ENCODE results near the gene C10orf90. TPM values are rescaled to one million over a fixed set of nuclear protein-coding genes. Genes with fewer than 3 reads are reported as not detected.

The C10orf90 gene
- total and polyA plus RNA-seq, 7 donors = 0.01 to 0.39 (median 0.07) TPM; not detected in 4

DNA sequence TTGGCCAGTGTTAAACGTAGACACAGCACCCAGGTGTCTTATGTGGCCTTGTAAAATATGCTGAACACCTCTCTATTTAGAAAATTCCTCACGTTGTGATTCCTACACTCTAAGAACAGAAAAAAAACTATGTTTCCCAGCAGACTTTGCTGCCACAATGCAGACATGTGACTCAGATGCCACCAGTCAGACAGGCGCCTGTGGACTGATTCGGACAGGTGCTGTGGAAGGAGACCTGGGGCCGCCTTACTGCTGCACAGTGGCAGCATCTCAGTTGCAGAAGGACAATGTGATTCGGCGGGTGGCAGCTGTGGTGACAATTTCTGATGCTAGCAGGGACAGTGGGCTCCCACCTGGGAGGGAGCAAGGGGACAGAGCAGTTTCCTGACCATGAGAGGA is 88.8 kb downstream of the C10orf90 start:
- intact Hi-C loops (cut with DNase I) = no loop called here

DNA sequence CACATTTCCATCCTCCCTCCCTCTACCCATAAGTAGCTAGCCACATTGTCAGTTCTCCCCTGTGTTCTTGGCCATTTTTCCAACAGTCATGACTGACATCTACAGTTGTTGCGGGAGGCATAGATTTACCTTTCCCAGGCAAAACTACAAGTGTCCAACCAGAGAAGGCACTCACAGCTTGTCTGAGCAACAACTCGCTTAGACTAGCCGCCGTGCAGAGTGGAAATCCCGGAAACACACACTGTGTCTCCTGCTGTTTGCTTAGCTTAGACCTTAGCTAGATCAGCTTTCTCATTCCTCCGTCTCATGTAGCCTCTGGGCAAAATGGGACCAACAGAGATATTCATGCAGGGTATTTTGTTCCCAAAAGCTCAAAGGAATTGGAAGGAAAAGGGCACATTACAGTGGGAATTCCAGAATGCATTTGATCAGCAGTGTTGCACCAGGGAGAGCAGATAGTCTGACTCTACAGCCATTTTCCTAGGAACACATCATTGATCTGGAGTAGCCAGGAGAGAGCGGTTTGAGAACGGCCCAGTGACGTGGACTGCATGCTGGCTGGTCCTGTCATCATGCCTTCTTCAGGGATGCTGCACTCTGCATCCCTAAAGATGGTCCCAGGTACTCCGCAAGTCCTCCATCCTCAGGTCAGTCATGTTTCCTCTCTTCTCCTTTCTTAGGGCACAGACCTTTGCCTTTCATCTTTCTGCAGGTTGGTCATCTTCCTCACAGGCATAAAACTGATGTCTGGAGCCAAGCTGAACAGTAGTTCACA is 89.4 kb downstream of the C10orf90 start:
- no peak overlapping the region for H3K4me3 ChIP-seq
- TF ChIP-seq, protein P1, sequence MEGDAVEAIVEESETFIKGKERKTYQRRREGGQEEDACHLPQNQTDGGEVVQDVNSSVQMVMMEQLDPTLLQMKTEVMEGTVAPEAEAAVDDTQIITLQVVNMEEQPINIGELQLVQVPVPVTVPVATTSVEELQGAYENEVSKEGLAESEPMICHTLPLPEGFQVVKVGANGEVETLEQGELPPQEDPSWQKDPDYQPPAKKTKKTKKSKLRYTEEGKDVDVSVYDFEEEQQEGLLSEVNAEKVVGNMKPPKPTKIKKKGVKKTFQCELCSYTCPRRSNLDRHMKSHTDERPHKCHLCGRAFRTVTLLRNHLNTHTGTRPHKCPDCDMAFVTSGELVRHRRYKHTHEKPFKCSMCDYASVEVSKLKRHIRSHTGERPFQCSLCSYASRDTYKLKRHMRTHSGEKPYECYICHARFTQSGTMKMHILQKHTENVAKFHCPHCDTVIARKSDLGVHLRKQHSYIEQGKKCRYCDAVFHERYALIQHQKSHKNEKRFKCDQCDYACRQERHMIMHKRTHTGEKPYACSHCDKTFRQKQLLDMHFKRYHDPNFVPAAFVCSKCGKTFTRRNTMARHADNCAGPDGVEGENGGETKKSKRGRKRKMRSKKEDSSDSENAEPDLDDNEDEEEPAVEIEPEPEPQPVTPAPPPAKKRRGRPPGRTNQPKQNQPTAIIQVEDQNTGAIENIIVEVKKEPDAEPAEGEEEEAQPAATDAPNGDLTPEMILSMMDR (IDR thresholded peaks at IDR 0.05) = no peak
- H3K27ac ChIP-seq = no peak overlapping the region
- DNase-seq (no peak), ATAC-seq (no peak)
- no peaks in the 10 kb centered on the region for H3K27me3 ChIP-seq (ENCODE audit: insufficient read depth in 3 of 3, low read length in 2 of 3)
- H3K36me3 ChIP-seq (ENCODE audit: insufficient read depth in 1 of 2, low read depth in 1 of 2) = no peaks in the 10 kb centered on the region
- no peaks in the 10 kb centered on the region for H3K9me3 ChIP-seq
- WGBS, 3 donors = 75 to 81% (median 78%) methylated on average over 10 of the region's 10 CpGs
- intact Hi-C loops (cut with DNase I) = no loop called here
- no peaks in the 10 kb centered on the region for H3K4me1 ChIP-seq

More for the DNA sequence above, 88.8 kb downstream of the C10orf90 start:
- Histone ChIP-seq H3K9me3 (no peaks in the 10 kb centered on the region), H3K4me1 (no peaks in the 10 kb centered on the region), H3K27me3 (ENCODE audit: insufficient read depth in 3 of 3, low read length in 2 of 3) (no peaks in the 10 kb centered on the region), H3K27ac (no peak overlapping the region), H3K4me3 (no peak overlapping the region), H3K36me3 (ENCODE audit: insufficient read depth in 1 of 2, low read depth in 1 of 2) (no peaks in the 10 kb centered on the region)
- TF ChIP-seq, protein P1 (IDR thresholded peaks at IDR 0.05) = no peak
- DNase-seq = no peak
- ATAC-seq = no peak
- WGBS, 3 donors = 56 to 75% (median 70%) methylated on average over 7 of the region's 7 CpGs

DNA sequence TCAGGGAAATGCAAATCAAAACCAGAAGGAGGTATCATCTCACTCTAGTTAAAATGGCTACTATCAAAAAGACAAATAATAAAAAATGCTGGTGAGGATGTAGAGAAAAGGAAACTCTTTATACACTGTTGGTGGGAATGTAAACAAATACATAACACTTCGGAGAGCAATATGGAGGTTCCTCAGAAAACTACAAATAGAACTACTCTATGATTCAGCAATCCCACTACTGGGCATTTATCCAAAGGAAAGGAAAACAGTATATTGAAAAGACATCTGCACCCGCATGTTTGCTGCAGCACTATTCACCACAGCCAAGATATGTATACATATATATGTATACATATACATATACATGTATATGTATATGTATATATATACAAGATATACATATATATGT is 94.2 kb downstream of the C10orf90 start:
- ATAC-seq (no peak), DNase-seq (no peak)
- WGBS, 3 donors = 69 to 78% (median 76%) methylated on average over 2 of the region's 2 CpGs
- Histone ChIP-seq H3K4me1 (no peaks in the 10 kb centered on the region), H3K27ac (no peak overlapping the region), H3K27me3 (ENCODE audit: insufficient read depth in 3 of 3, low read length in 2 of 3) (no peaks in the 10 kb centered on the region), H3K4me3 (no peak overlapping the region), H3K36me3 (ENCODE audit: insufficient read depth in 1 of 2, low read depth in 1 of 2) (no peaks in the 10 kb centered on the region), H3K9me3 (peaks cover 8% of the 10 kb centered on the region)
- intact Hi-C loops (cut with DNase I) = no loop called here
- TF ChIP-seq, protein P1 (IDR thresholded peaks at IDR 0.05) = no peak

DNA sequence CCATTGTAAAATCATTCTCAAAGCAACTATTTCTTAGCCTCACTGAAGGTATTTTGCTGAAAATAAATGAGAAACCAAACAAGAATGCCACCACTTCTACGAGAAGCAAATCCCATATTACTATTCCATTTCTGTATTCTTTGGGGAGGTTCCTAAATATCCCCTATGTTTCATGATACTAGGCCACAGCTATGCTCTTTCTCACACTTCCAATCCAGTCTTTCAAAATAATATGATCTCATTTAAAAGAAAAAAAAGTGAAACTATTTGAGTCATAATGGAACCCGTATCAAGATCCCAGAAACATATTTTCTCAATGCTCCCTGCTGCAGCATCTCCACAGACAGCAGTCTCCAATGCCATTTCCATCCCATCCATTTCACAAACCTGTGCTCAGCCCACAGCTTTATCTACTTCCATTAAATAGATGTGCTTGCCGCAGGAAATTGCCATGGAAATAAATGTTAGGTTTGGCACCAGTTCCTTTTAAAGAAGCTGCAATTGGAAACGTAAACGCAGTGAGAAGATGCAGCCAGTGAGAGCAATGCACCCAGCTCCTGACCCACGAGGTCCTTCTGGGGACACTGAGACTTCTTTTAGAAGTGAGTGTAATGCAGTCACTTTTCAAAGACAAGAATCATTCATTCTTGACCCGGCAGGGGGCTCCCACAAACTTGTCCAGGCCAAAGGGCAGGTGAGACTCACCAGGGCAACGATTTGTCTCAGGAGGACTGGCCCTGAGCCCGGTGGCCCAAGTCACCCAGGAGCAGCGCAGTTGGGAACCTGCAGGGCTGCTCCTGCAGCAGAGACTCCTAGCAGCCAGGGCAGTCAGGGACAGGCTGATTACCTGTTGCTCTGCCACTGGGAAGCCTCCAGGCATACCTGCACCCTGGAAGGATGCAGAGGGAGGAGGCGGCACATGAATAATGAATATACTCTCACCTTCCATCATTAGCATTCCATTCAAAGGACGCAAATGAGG is 99.6 kb downstream of the C10orf90 start:
- intact Hi-C loops (cut with DNase I) = no loop called here
- no peak for ATAC-seq
- Histone ChIP-seq H3K27me3 (ENCODE audit: insufficient read depth in 3 of 3, low read length in 2 of 3) (no peaks in the 10 kb centered on the region), H3K4me1 (no peaks in the 10 kb centered on the region), H3K4me3 (no peak overlapping the region), H3K27ac (no peak overlapping the region), H3K36me3 (ENCODE audit: insufficient read depth in 1 of 2, low read depth in 1 of 2) (no peaks in the 10 kb centered on the region), H3K9me3 (peaks cover 7% of the 10 kb centered on the region)
- no peak for DNase-seq
- 71 to 76% (median 72%) methylated on average over 12 of the region's 12 CpGs for WGBS, 3 donors
- TF ChIP-seq, protein P1 (IDR thresholded peaks at IDR 0.05) = no peak

Measured in psoas muscle (tissue), 8 donors.